ENCODE data around the gene GALNT14. TPM values are rescaled to one million over a fixed set of nuclear protein-coding genes. Genes with fewer than 3 reads are reported as not detected.

Gene GALNT14
- total RNA-seq, 1 experiment from 2014 or later = not detected

GRCh38 chr2:31066551-31066950 lies 71.7 kb downstream of the GALNT14 start:
- no peaks in the 10 kb centered on the region for H3K9me3 ChIP-seq (replicated peaks)
- no peak for DNase-seq
- H3K4me3 ChIP-seq = no peak overlapping the region

GRCh38 chr2:31066086-31066485 lies 72.2 kb downstream of the GALNT14 start:
- no peaks in the 10 kb centered on the region for H3K4me1 ChIP-seq
- no peak for DNase-seq
- H3K4me3 ChIP-seq = no peak overlapping the region
- H3K27ac ChIP-seq = no peak overlapping the region
- peaks cover 27% of the 10 kb centered on the region for H3K27me3 ChIP-seq
- no peaks in the 10 kb centered on the region for H3K36me3 ChIP-seq
- no peaks in the 10 kb centered on the region for H3K9me3 ChIP-seq (replicated peaks)

More at GRCh38 chr2:31066551-31066950, 71.7 kb downstream of the GALNT14 start:
- no peak overlapping the region for H3K27ac ChIP-seq
- H3K27me3 ChIP-seq = peaks cover 27% of the 10 kb centered on the region
- H3K4me1 ChIP-seq = no peaks in the 10 kb centered on the region
- no peaks in the 10 kb centered on the region for H3K36me3 ChIP-seq

DNA sequence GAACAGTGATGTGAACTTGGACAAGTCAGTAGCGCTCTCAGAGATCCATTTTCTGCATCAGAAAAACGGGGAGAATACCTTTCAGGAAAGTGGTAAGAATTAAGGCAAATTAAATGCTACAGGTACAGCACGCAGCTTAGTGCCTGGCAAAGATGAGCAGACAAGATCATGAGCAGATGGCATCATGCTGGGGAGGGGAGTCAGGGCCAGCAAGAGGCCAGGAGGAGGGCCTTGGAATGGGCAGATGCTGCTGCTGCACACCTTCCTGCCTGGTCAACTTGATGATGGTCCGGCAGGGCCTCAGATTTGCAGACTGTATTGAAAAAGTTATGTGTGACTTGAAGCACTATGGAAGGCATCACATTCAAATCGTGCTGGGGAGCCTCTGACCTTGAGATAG lies 72.9 kb downstream of the GALNT14 start:
- Histone ChIP-seq H3K27ac (no peak overlapping the region), H3K4me3 (no peak overlapping the region), H3K4me1 (no peaks in the 10 kb centered on the region), H3K36me3 (no peaks in the 10 kb centered on the region), H3K9me3 (replicated peaks) (no peaks in the 10 kb centered on the region), H3K27me3 (peaks cover 28% of the 10 kb centered on the region)
- no peak for DNase-seq

DNA sequence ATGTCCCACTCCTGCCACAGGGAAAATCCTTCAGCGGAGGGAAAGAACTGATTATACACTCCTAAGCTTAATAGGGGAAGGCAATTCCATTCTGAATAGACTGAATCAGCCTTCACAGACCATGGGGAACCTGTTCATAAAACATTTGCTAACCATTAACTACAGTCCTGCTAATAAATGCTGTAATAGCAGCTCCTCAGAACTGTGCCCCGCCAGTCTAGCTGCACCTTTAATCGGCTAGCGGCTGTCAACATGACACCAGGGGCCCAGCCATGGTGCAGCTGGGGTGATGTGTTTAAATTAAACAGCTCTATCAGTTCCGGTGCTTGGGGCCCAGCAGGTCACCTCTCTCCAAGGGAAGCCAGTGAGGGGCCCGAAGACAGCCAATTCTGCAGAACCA lies 77.8 kb downstream of the GALNT14 start:
- no peaks in the 10 kb centered on the region for H3K36me3 ChIP-seq
- no peaks in the 10 kb centered on the region for H3K4me1 ChIP-seq
- no peak for DNase-seq
- no peak overlapping the region for H3K4me3 ChIP-seq
- H3K27ac ChIP-seq = no peak overlapping the region
- peaks cover 33% of the 10 kb centered on the region for H3K27me3 ChIP-seq
- H3K9me3 ChIP-seq (replicated peaks) = no peaks in the 10 kb centered on the region

DNA sequence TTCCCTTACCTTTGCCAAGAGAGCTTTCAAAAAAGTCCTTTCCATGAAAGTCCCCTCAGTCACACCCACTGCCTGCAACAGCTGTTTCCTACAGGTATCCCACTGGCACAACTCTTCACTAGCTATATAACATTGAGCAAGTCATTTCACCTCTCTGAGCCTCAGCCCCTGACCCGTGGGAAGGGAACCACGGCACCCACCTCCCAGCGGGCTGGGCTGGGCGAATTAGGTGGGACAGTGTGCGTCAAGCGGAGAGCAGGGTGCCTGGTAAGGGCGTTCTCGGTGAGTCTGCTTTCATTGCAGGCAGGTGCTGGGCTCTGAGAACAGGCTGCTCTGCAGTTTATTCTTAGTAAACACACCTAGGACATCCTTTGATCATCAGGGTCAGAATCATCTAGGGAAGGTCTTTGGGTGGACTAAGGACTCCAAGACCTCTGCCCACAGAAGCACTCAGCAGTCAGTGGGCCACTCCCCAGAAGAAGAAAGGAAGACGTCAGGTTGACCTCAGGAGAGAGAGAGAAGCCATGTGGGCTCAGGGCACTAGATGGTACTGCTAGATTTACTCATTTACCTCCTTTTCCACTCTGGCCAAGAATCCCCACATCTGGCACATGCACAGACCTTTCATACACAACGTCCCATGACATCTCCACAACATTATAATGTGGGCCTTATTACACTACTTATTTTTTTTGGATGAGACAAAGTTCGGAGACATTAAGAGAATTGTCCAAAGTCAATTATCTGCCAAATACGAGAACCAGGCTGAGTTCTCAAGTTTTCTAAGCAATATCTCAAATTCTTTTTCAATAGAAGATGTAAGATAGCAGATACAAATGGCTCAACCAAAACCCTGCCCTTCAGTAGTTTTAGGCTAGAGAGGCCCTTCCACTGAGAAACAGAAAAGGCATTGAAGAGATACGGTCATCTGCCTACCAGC lies 79.9 kb downstream of the GALNT14 start:
- Histone ChIP-seq H3K27ac (no peak overlapping the region), H3K36me3 (no peaks in the 10 kb centered on the region), H3K4me3 (no peak overlapping the region), H3K9me3 (replicated peaks) (no peaks in the 10 kb centered on the region), H3K4me1 (no peaks in the 10 kb centered on the region), H3K27me3 (peaks cover 33% of the 10 kb centered on the region; the same call in 1 of the 2 replicates)
- DNase-seq = no peak

DNA sequence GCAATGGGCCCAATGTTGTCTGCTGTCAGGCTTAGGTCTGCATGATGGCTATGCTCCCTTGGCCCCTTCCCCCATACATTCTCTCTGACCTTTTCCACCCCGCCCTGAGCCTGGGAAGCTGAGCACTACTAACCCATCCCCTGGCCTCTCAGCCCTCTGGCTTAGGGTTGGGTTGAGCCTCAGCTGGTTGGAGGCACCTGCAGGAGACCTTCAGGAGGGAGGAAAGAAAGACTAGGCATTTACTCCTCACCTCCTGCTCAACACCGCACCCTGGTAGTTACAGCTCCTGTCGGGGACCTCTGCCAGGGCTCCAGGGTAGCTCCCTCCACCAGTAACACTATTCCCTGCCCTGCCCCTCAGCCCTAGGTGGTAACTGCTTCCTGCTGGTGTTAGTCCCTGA lies 80.5 kb downstream of the GALNT14 start:
- DNase-seq = no peak
- no peaks in the 10 kb centered on the region for H3K36me3 ChIP-seq

DNA sequence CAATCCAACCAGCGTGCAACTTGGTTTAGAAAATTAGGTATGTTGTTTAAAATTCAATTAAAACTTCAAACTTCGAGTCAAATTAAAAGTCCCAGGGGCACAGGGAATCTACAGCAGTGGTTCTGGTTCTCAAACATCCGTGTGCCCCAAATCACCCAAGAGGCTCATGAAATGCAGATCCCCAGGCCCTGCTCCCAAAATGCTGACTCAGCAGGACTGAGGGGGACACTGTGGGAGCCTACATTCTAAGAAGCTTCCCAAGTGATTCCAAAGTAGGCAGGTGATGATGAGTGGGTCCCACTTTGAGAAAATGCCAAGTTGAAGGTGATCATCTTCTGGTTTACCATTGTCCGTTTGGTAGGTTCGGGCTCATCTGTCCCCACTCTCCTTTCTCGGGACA lies 82.3 kb downstream of the GALNT14 start:
- H3K27ac ChIP-seq = no peak overlapping the region
- H3K4me3 ChIP-seq = no peak overlapping the region
- H3K36me3 ChIP-seq = no peaks in the 10 kb centered on the region
- H3K9me3 ChIP-seq (replicated peaks) = no peaks in the 10 kb centered on the region
- DNase-seq = no peak
- H3K4me1 ChIP-seq = no peaks in the 10 kb centered on the region
- peaks cover 39% of the 10 kb centered on the region; the same call in 1 of the 2 replicates for H3K27me3 ChIP-seq

More for the DNA sequence above, 80.5 kb downstream of the GALNT14 start:
- Histone ChIP-seq H3K4me3 (no peak overlapping the region), H3K4me1 (no peaks in the 10 kb centered on the region), H3K9me3 (replicated peaks) (no peaks in the 10 kb centered on the region), H3K27ac (no peak overlapping the region), H3K27me3 (peaks cover 36% of the 10 kb centered on the region; the same call in 1 of the 2 replicates)

DNA sequence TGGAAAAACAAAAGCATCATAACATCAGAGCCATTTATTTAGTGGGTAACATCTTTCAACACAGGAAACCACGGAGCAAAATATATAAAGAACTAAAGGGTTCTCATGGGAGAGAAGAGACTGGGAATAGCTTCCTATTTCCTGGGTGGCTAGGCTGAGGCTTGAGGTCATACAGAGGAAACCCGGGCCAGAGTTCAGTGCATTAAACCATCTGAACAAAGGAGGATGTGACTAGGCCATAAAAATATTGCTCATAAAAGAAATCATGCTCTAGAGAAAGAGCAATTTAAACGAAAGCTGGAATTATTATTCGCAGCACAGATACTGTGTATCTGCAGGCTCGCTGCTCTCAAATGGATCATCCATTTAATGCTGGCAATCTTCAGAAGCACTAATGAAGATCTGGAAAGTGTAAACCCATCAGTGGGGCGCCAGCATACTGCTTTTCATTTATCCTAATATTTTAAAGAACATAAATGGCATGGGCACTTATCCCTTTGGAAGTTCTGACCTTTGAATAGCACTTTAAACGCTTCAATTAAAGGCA lies 83.3 kb downstream of the GALNT14 start:
- Histone ChIP-seq H3K4me1 (no peaks in the 10 kb centered on the region), H3K27me3 (peaks cover 34% of the 10 kb centered on the region; the same call in 1 of the 2 replicates), H3K4me3 (no peak overlapping the region), H3K36me3 (no peaks in the 10 kb centered on the region), H3K9me3 (replicated peaks) (no peaks in the 10 kb centered on the region), H3K27ac (no peak overlapping the region)
- no peak for DNase-seq

- H3K4me1 ChIP-seq = no peaks in the 10 kb centered on the region
- H3K4me3 ChIP-seq = no peak overlapping the region
- no peaks in the 10 kb centered on the region for H3K36me3 ChIP-seq
- no peak for DNase-seq
- H3K27me3 ChIP-seq = peaks cover 31% of the 10 kb centered on the region; the same call in 1 of the 2 replicates
- no peak overlapping the region for H3K27ac ChIP-seq
- no peaks in the 10 kb centered on the region for H3K9me3 ChIP-seq (replicated peaks)
Measured at GRCh38 chr2:31053929-31054782, 84.1 kb downstream of the GALNT14 start.

DNA sequence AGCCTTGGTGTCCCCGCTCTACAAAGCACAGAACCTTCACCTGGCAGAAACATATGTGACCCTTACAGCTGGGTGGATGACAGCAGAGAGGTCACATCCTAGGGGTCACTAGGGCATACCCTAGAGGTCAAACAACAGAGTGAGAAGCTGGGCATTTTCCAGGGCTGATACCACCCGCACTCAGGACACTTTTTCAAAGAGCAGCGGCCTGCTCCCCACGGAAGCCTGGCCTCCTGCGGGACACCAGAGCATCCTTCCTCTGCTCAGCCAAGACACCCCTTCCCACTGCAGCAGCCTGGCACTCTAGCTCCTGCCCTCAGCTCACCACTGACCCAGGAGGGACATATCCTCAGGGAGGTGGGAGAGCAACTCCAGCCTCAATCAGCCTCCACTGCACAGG lies 86.0 kb downstream of the GALNT14 start:
- Histone ChIP-seq H3K9me3 (replicated peaks) (no peaks in the 10 kb centered on the region), H3K4me1 (no peaks in the 10 kb centered on the region), H3K36me3 (no peaks in the 10 kb centered on the region)

GRCh38 chr2:31051258-31052140 lies 86.7 kb downstream of the GALNT14 start:
- H3K4me1 ChIP-seq = no peaks in the 10 kb centered on the region
- no peak overlapping the region for H3K27ac ChIP-seq
- no peaks in the 10 kb centered on the region for H3K36me3 ChIP-seq
- no peak overlapping the region for H3K4me3 ChIP-seq
- peaks cover 26% of the 10 kb centered on the region; the same call in 1 of the 2 replicates for H3K27me3 ChIP-seq
- no peak for DNase-seq
- no peaks in the 10 kb centered on the region for H3K9me3 ChIP-seq (replicated peaks)

More for the DNA sequence above, 86.0 kb downstream of the GALNT14 start:
- H3K27me3 ChIP-seq = peaks cover 26% of the 10 kb centered on the region; the same call in 1 of the 2 replicates
- H3K4me3 ChIP-seq = no peak overlapping the region
- no peak overlapping the region for H3K27ac ChIP-seq
- no peak for DNase-seq

DNA sequence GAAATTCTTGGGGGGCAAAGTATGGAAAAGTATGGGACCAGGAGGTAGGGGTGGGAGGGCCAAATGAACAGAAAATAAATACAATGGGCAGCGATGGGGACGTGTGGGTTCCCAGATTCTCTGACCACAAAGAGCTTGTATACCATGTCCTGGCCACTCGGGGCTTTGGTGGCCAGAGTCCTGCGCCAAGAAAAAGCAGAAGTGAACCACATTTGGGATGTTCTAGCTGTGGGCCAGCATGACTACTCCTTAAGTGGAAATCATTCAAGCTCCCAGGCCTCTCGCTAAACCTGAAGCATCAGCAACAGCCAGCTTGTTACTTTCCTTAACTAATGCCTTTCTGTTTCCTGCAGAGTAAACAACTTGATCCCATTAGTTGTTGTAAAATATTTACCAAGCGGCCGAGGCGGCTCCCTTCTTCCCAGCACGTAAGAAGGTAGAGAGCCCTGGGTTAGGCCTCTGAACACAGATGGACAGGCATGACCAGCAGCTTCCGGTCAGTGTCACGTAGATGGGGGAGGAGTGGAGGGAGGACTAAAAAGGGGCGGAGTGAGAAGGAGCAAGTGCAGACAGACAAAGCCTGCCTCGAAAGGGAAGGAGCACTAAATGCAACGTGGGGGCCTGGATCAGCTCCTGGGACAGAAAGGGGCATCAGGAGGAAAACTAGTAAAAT lies 88.2 kb downstream of the GALNT14 start:
- Histone ChIP-seq H3K4me1 (no peaks in the 10 kb centered on the region), H3K27ac (no peak overlapping the region), H3K4me3 (no peak overlapping the region), H3K36me3 (no peaks in the 10 kb centered on the region), H3K27me3 (peaks cover 21% of the 10 kb centered on the region; the same call in 1 of the 2 replicates), H3K9me3 (replicated peaks) (no peaks in the 10 kb centered on the region)
- DNase-seq = no peak

GRCh38 chr2:31049264-31049663 lies 89.0 kb downstream of the GALNT14 start:
- Histone ChIP-seq H3K4me1 (no peaks in the 10 kb centered on the region), H3K36me3 (no peaks in the 10 kb centered on the region), H3K9me3 (replicated peaks) (no peaks in the 10 kb centered on the region), H3K27me3 (peaks cover 19% of the 10 kb centered on the region; the same call in 1 of the 2 replicates), H3K27ac (no peak overlapping the region), H3K4me3 (no peak overlapping the region)
- no peak for DNase-seq

Data from SJCRH30 (cell line).